Heart left ventricle (tissue), 16 donors: ENCODE results near the gene ZNF223. TPM values are rescaled to one million over a fixed set of nuclear protein-coding genes. Genes with fewer than 3 reads are reported as not detected.

ENCODE experiments used
- ATAC-seq, 4 donors: fragments of 200-7000 bp; cut with Tn5 transposase; one replicate each; pipeline ENCODE4 v1.9.1; 2020 to 2022; ENCODE audit warnings: moderate library complexity in 4 of 4, mild to moderate bottlenecking in 3 of 4, moderate number of reproducible peaks in 1 of 4
- DNase-seq, 5 donors: peaks; one replicate each; pipeline ENCODE4 v3.0.0-alpha.2; 2020
- H3K27ac ChIP-seq, 12 donors: fragments of 200-600 bp; sonication (generic) in 4 of 12; one replicate each; pipeline versions ENCODE4 v1.5.0 to v1.8.0; 2016 to 2022; ENCODE audit warnings: mild to moderate bottlenecking in 2 of 12
- H3K27me3 ChIP-seq, 9 donors: fragments of 200-600 bp; sonication (generic) in 2 of 9; one replicate each; pipeline versions ENCODE4 v1.5.1 to v1.8.0; 2016 to 2022; ENCODE audit warnings: mild to moderate bottlenecking in 3 of 9
- H3K36me3 ChIP-seq, 9 donors: fragments of 200-600 bp; sonication (generic) in 2 of 9; one replicate each; pipeline versions ENCODE4 v1.5.0 to v1.8.0; 2018 to 2022; ENCODE audit warnings: mild to moderate bottlenecking in 2 of 9
- H3K4me1 ChIP-seq, 12 donors: fragments of 200-600 bp; sonication (generic) in 4 of 12; one replicate each; pipeline versions ENCODE4 v1.5.0 to v1.8.0; 2016 to 2022; ENCODE audit warnings: mild to moderate bottlenecking in 3 of 12
- H3K4me3 ChIP-seq, 12 donors: fragments of 200-600 bp; sonication (generic) in 4 of 12; one replicate each; pipeline versions ENCODE4 v1.5.0 to v1.8.0; 2017 to 2022; ENCODE audit warnings: mild to moderate bottlenecking in 9 of 12, moderate library complexity in 4 of 12
- H3K9me3 ChIP-seq, 12 donors: fragments of 200-600 bp; sonication (generic) in 4 of 12; one replicate each; pipeline versions ENCODE4 v1.5.0 to v1.8.0; 2016 to 2022; ENCODE audit warnings: mild to moderate bottlenecking in 1 of 12
- CTCF ChIP-seq, 12 donors: fragments of 200-600 bp; sonication (generic) in 4 of 12; IDR thresholded peaks; one replicate each; pipeline versions ENCODE4 v1.5.0 to v1.8.0; 2018 to 2022; ENCODE audit warnings: antibody characterized with exemption in 12 of 12, mild to moderate bottlenecking in 5 of 12
- POLR2A ChIP-seq, 2 donors: fragments of 450-650 bp; IDR thresholded peaks; one replicate each; pipeline ENCODE4 v1.6.1; 2017; ENCODE audit warnings: antibody characterized with exemption in 2 of 2, mild to moderate bottlenecking in 2 of 2, moderate library complexity in 2 of 2
- WGBS, 4 donors: extraction: QIAGEN DNeasy Blood & Tissue Kit in 2 of 4; methylation state at CpG; one replicate each; pipeline versions ENCODE4 v1.1.5 to v1.1.7; 2013 to 2018; 5-methylcytosine and 5-hydroxymethylcytosine counted together
- intact Hi-C, 10 donors: fragments of 100-400 bp; cut with DNase I; formaldehyde crosslinking; loops; one replicate each; pipeline versions ENCODE4 v1.11.1 to v1.14.2; 2022
- polyA plus RNA-seq, 2 donors: library from polyadenylated mRNA; stranded (reverse); fragments of 200-250 nt; gene quantifications; one replicate each; pipeline ENCODE4 v1.2.3, GENCODE V29; 2013
- total RNA-seq, 9 donors: library from RNA; depleted of rRNA in 2 of 9; stranded (reverse); fragments of >200 nt in 2 of 9; fragmentation: NEBNext Ultra II Directional in 3 of 9; extraction: Animal tissue kit (Norgen Biotek cat#: 25700) in 3 of 9; gene quantifications; one replicate each; pipeline versions ENCODE4 v1.1.0 to v1.2.4, GENCODE V29; 2016 to 2023
- donor health status: ischemic (EF 13 %, LVEDD 7.1; RV severe dilation, severe dysfunction).
- donor health status: healthy with polysubstance abuse.
- donor health status: DM: no; HTN: yes; CAD: no.
- donor health status: DM: no; HTN: no; CAD: no.
- donor health status: ischemic (EF 25% LVEDD 6.9; RV normal size, moderate dysfunction).
- donor health status: ischemic (EF 25% LVEDD 5.7; RV mildly dilated, moderate dysfunction).
- donor health status: healthy.
- donor health status: DM: yes; HTN: yes; CAD: no.
- donor health status: ischemic (EF 35%, LVEDD 5.7; RV mildly dilated, moderate dysfunction).
- donor health status: nonischemic (EF 11% LVEDD 7.7; RV severe dilation, severe dysfunction).
- donor health status: DM: yes; HTN: yes; CAD: no.
- donor health status: PGD.
- donor health status: ischemic (EF 29% LVEDD 5.4; RV normal size, mild dysfunction).
- donor health status: nonischemic (EF 23%, LVEDD 6.1; RV moderate dilation, normal function).

ZNF223 gene
- total and polyA plus RNA-seq, 11 donors, result 1.7 to 5.1 (median 3.2) TPM

- peak in 1 of 2 donors; percentile 49 for TF ChIP-seq POLR2A (IDR thresholded peaks at IDR 0.05)
- peak in 4 of 12 donors; percentile 7 to 19 (median 9) for TF ChIP-seq CTCF (IDR thresholded peaks at IDR 0.05)
Observed at GRCh38 chr19:44113138-44113783, 61.4 kb downstream of the ZNF223 start, which contains the start of gene ZNF225. ZNF225 (plus strand) TSS chr19:44113399; CDS start chr19:44115828, 2,429 bp downstream.

GRCh38 chr19:44113784-44114390 lies 62.1 kb downstream of the ZNF223 start:
- DNase-seq (peak in 1 of 5 donors; percentile 8), ATAC-seq (no peak)
- no peak for TF ChIP-seq POLR2A (IDR thresholded peaks at IDR 0.05)
- TF ChIP-seq CTCF (IDR thresholded peaks at IDR 0.05), result no peak
- H3K4me1 ChIP-seq, result peaks cover 0 to 24% (median 18%) of the 10 kb centered on the region in 12 donors
- peaks cover 0 to 31% (median 17%) of the 10 kb centered on the region in 12 donors for H3K9me3 ChIP-seq
- peaks cover 0 to 34% (median 28%) of the 10 kb centered on the region in 9 donors for H3K36me3 ChIP-seq
- H3K27me3 ChIP-seq, result no peaks in the 10 kb centered on the region
- intact Hi-C loops, result loop anchor here in 8 of 10 donors (1.0 to 10.0 kb wide), 15 partner anchors 19 to 191 kb away; partner anchors contain the start of genes ZNF226 (in 6 of the 8), ZNF224 (in 5 of the 8), ZNF227 (in 3 of the 8) and ZNF234 (in 2 of the 8)
- H3K27ac ChIP-seq, result peak overlapping the region in 11 of 12 donors; percentile 53 to 84 (median 74)
- H3K4me3 ChIP-seq, result peak overlapping the region; percentile 43 to 86 (median 72)
- 3 to 4% (median 4%) methylated on average over 17 to 18 of the region's 18 CpGs for WGBS, 4 donors

More at GRCh38 chr19:44113138-44113783, 61.4 kb downstream of the ZNF223 start, which contains the start of gene ZNF225:
- H3K9me3 ChIP-seq, result peaks cover 0 to 37% (median 24%) of the 10 kb centered on the region in 12 donors
- H3K27ac ChIP-seq, result peak within 1 kb of the TSS in 11 of 12 donors; percentile 57 to 84 (median 74)
- DNase-seq (peak; percentile 92 to 98 (median 97)), ATAC-seq (peak; percentile 98 to 99 (median 98))
- peaks cover 0 to 24% (median 18%) of the 10 kb centered on the region in 12 donors for H3K4me1 ChIP-seq
- intact Hi-C loops, result loop anchor here in 8 of 10 donors (1.0 to 10.0 kb wide), 15 partner anchors 18 to 192 kb away; partner anchors contain the start of genes ZNF226 (in 6 of the 8), ZNF224 (in 5 of the 8), ZNF227 (in 3 of the 8) and ZNF234 (in 2 of the 8)
- WGBS, 4 donors, result 0% methylated on average over 29 to 44 of the region's 44 CpGs
- peaks cover 0 to 31% (median 23%) of the 10 kb centered on the region in 9 donors for H3K36me3 ChIP-seq
- H3K4me3 ChIP-seq, result peak within 1 kb of the TSS; percentile 43 to 86 (median 72)
- H3K27me3 ChIP-seq, result no peaks in the 10 kb centered on the region

Other genes with a start within 250 kb of the ZNF223 start
- gene LYPD5, start 249.6 kb upstream of the ZNF223 start, total RNA-seq, result 1 to 10 TPM in 8 of 9 donors, under 1 TPM in 1; 0.37 to 7.9 (median 1.4) TPM
- gene LYPD5, start 249.6 kb upstream of the ZNF223 start, polyA plus RNA-seq, result 1 to 10 TPM in 1 of 2 donors, under 1 TPM in 1; 0.34 to 1.9 TPM
- gene ZNF283, start 224.7 kb upstream of the ZNF223 start, total RNA-seq, result 10 to 100 TPM in 6 of 9 donors, 1 to 10 TPM in 3; 4.6 to 13.4 (median 11.9) TPM
- gene ZNF283, start 224.7 kb upstream of the ZNF223 start, polyA plus RNA-seq, result 1 to 10 TPM; 4.8 to 5.0 TPM
- 1 to 10 TPM; 2.3 to 7.6 (median 6.1) TPM for gene ZNF404, start 168.1 kb upstream of the ZNF223 start, total RNA-seq
- gene ZNF404, start 168.1 kb upstream of the ZNF223 start, polyA plus RNA-seq, result 10 to 100 TPM in 1 of 2 donors, 1 to 10 TPM in 1; 5.6 to 18.7 TPM
- gene ZNF45, start 116.8 kb upstream of the ZNF223 start, total RNA-seq, result 1 to 10 TPM; 4.0 to 9.9 (median 7.2) TPM
- 1 to 10 TPM; 2.4 to 5.4 TPM for gene ZNF45, start 116.8 kb upstream of the ZNF223 start, polyA plus RNA-seq
- gene ZNF221, start 100.8 kb upstream of the ZNF223 start, total RNA-seq, result 1 to 10 TPM; 2.6 to 6.7 (median 3.9) TPM
- 1 to 10 TPM; 2.4 to 2.9 TPM for gene ZNF221, start 100.8 kb upstream of the ZNF223 start, polyA plus RNA-seq
- gene ZNF155, start 67.8 kb upstream of the ZNF223 start, total RNA-seq, result 1 to 10 TPM; 4.0 to 7.7 (median 6.6) TPM
- gene ZNF155, start 67.8 kb upstream of the ZNF223 start, polyA plus RNA-seq, result 1 to 10 TPM; 4.9 to 5.1 TPM
- gene ZNF230, start 49.1 kb upstream of the ZNF223 start, total RNA-seq, result 1 to 10 TPM; 1.7 to 4.3 (median 2.5) TPM
- gene ZNF230, start 49.1 kb upstream of the ZNF223 start, polyA plus RNA-seq, result 1 to 10 TPM; 1.8 to 1.9 TPM
- 1 to 10 TPM; 2.3 to 5.0 (median 3.9) TPM for gene ZNF222, start 26.7 kb upstream of the ZNF223 start, total RNA-seq
- gene ZNF222, start 26.7 kb upstream of the ZNF223 start, polyA plus RNA-seq, result 1 to 10 TPM; 2.1 to 7.7 TPM
- gene ZNF284, start 20.1 kb downstream of the ZNF223 start, total RNA-seq, result 1 to 10 TPM; 1.2 to 2.7 (median 1.8) TPM
- 1 to 10 TPM; 1.1 TPM for gene ZNF284, start 20.1 kb downstream of the ZNF223 start, polyA plus RNA-seq
- gene ZNF224, start 42.3 kb downstream of the ZNF223 start, total RNA-seq, result 10 to 100 TPM in 8 of 9 donors, 1 to 10 TPM in 1; 9.9 to 17.7 (median 13.0) TPM
- gene ZNF224, start 42.3 kb downstream of the ZNF223 start, polyA plus RNA-seq, result 10 to 100 TPM in 1 of 2 donors, 1 to 10 TPM in 1; 7.1 to 11.8 TPM
- 1 to 10 TPM; 1.3 to 6.2 (median 3.7) TPM for gene ZNF225, start 61.4 kb downstream of the ZNF223 start, total RNA-seq
- gene ZNF225, start 61.4 kb downstream of the ZNF223 start, polyA plus RNA-seq, result 1 to 10 TPM; 1.4 to 2.1 TPM
- gene ZNF234, start 89.5 kb downstream of the ZNF223 start, total RNA-seq, result 10 to 100 TPM in 3 of 9 donors, 1 to 10 TPM in 6; 4.6 to 12.8 (median 9.4) TPM
- gene ZNF234, start 89.5 kb downstream of the ZNF223 start, polyA plus RNA-seq, result 1 to 10 TPM; 4.5 to 4.7 TPM
- gene ZNF226, start 113.1 kb downstream of the ZNF223 start, total RNA-seq, result 10 to 100 TPM; 12.2 to 29.2 (median 21.1) TPM
- 10 to 100 TPM; 18.9 to 20.1 TPM for gene ZNF226, start 113.1 kb downstream of the ZNF223 start, polyA plus RNA-seq
- gene ZNF227, start 160.5 kb downstream of the ZNF223 start, total RNA-seq, result 10 to 100 TPM in 6 of 9 donors, 1 to 10 TPM in 3; 4.7 to 20.5 (median 11.0) TPM
- 1 to 10 TPM; 4.4 to 5.9 TPM for gene ZNF227, start 160.5 kb downstream of the ZNF223 start, polyA plus RNA-seq
- gene ZNF233, start 207.8 kb downstream of the ZNF223 start, total RNA-seq, result 1 to 10 TPM; 3.6 to 9.6 (median 5.2) TPM
- 1 to 10 TPM; 1.5 to 3.8 TPM for gene ZNF233, start 207.8 kb downstream of the ZNF223 start, polyA plus RNA-seq